Esophagus muscularis mucosa (tissue), 4 donors: ENCODE data around the gene SEPTIN8.

ENCODE experiments used
- EP300 ChIP-seq: sonication (generic); formaldehyde crosslinking; IDR thresholded peaks from one replicate; pipeline ENCODE4 v1.6.1; 2017; ENCODE audit warnings: antibody characterized with exemption
- POLR2A ChIP-seq: fragments of 450-650 bp; IDR thresholded peaks from one replicate; pipeline ENCODE4 v1.6.1; 2017; ENCODE audit warnings: antibody characterized with exemption, moderate library complexity, mild to moderate bottlenecking, low read depth
- TF ChIP-seq, protein P1 (sequence below), 3 experiments: fragments of 200-600 bp in 2 of 3; fragments of 450-650 bp in 1 of 3; sonication (generic) in 2 of 3; IDR thresholded peaks; one replicate each; pipeline ENCODE4 v1.5.1; 2017 to 2019; ENCODE audit warnings: antibody characterized with exemption in 3 of 3, mild to moderate bottlenecking in 2 of 3, moderate library complexity in 1 of 3

DNA sequence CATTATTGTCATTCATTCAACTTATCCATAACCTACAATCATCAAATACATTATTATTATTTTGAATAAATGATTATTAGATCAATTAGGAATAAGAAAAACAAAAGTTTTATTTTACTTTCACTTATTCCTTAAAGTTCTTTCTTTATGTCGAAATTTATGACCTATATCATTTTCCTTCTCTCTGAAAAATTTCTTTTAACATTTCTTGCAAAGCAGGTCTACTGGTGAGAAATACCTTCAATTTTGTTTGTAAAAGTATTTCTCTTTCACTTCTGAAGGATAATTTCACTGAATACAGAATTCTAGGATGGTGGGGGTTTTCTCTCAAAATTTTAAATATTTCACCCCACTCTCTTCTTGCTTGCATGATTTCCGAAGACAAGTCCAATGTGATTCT, 32.4 kb downstream of the SEPTIN8 start:
- TF ChIP-seq POLR2A (no peak), EP300 (no peak)
- TF ChIP-seq, protein P1, sequence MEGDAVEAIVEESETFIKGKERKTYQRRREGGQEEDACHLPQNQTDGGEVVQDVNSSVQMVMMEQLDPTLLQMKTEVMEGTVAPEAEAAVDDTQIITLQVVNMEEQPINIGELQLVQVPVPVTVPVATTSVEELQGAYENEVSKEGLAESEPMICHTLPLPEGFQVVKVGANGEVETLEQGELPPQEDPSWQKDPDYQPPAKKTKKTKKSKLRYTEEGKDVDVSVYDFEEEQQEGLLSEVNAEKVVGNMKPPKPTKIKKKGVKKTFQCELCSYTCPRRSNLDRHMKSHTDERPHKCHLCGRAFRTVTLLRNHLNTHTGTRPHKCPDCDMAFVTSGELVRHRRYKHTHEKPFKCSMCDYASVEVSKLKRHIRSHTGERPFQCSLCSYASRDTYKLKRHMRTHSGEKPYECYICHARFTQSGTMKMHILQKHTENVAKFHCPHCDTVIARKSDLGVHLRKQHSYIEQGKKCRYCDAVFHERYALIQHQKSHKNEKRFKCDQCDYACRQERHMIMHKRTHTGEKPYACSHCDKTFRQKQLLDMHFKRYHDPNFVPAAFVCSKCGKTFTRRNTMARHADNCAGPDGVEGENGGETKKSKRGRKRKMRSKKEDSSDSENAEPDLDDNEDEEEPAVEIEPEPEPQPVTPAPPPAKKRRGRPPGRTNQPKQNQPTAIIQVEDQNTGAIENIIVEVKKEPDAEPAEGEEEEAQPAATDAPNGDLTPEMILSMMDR (IDR thresholded peaks at IDR 0.05), result no peak
